A549 treated with CORT108297 at 1 μM for 4 hours (cell line): Measurements from ENCODE around the gene RNF217. TPM values are rescaled to one million over a fixed set of nuclear protein-coding genes. Genes with fewer than 3 reads are reported as not detected.

Experiments used
- total RNA-seq: library from RNA; stranded (reverse); fragments of 200-300 nt; extraction: Qiagen RNA extraction; gene quantifications from 5 replicates; pipeline ENCODE4 v1.2.3, GENCODE V29; 2022

The RNF217 gene
- total RNA-seq = 4.9 to 11.0 TPM (median 7.3 TPM) in 5 replicates

DNA sequence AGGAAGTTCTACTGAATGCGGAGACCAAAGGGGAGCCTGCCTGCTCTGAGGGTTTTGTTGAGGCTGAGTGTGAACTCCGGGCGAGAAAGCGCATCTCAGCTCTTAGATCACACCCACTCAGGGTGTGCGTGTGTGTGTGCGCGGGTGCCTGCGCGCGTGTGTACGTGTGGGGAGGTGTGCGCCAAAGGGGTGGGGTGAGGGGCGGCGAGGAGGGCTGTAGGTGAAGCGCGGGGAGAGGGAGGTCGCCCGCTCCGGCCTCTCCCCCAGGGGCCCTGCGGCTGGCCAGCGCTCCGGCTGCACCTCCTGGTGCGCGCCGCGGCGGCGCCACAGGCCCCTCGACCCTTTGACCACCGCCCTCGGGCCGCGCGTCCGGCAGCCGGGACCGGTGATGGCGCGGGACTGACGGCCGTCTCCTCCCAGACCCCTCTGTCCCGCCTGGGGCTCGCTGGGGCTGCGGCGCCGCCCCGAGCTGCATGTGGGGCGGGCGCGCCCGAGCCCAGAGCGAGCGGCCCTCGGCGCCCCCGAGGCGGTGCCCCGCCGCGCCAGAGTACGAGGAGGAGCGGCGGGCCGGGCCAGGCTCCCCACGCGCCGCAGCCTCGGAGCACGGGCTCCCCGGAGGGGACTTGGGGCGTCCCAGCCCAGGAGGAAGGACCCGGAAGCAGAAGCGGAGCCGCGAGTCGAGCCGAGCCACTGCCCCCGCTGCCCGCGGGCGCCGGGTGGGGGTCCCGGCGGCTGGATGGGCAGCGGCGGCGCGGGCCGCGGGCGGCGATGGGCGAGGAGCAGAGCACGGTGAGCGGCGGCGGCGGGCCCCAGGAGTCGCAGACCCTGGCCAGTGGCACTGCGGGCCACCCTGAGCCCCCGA, at the start of gene RNF217:
RNF217 (plus strand) TSS at position 661 of the 862 bp plus-strand sequence; CDS start at position 769, 108 bp downstream.

Other genes starting within 250 kb of the RNF217 start
- gene TPD52L1, start 191.3 kb downstream of the RNF217 start, total RNA-seq = 40.7 to 50.6 TPM (median 45.2 TPM) in 5 replicates